Panc1 (cell line): ENCODE results near the gene ENOX2. TPM values are rescaled to one million over a fixed set of nuclear protein-coding genes. Genes with fewer than 3 reads are reported as not detected.

Experiments
- ATAC-seq: fragments of 200-7000 bp; cut with Tn5 transposase; 2 replicates; pipeline ENCODE4 v1.9.1; 2020; ENCODE audit warnings: mild to moderate bottlenecking, moderate library complexity
- BruUV-seq: library from RNA; stranded (reverse); fragments of 400-500 nt; replicated peaks from 2 replicates; lab custom pipeline; 2021; lab: Mats Ljungman, UMichigan
- CTCF ChIA-PET: fragments of 300-600 bp; sonication (Branson Sonifier 250); formaldehyde crosslinking; loops from one replicate; lab custom pipeline; 2022; ENCODE audit warnings: antibody characterized with exemption; lab: Charles Lee
- POLR2A ChIA-PET: fragments of 300-600 bp; sonication (Branson Sonifier 250); formaldehyde crosslinking; loops from one replicate; lab custom pipeline; 2022; ENCODE audit warnings: antibody characterized with exemption; lab: Charles Lee
- DNase-seq: peaks from one replicate; pipeline ENCODE4 v3.0.0-alpha.2; 2010; ENCODE audit warnings: low read depth, low spot score
- H3K27ac ChIP-seq: 2 replicates; pipeline ENCODE4 v1.5.1; 2011; ENCODE audit warnings: mild to moderate bottlenecking, low read length, inconsistent platforms
- H3K27me3 ChIP-seq: fragments of 200-500 bp; sonication (Bioruptor generic); 2 replicates; pipeline ENCODE4 v1.6.0; 2014; ENCODE audit warnings: low read length, inconsistent platforms; ENCODE audit not compliant: control insufficient read depth, insufficient read depth
- H3K36me3 ChIP-seq: fragments of 200-500 bp; sonication (Bioruptor generic); 2 replicates; pipeline ENCODE4 v1.5.1; 2014; ENCODE audit warnings: inconsistent platforms, mild to moderate bottlenecking, low read length, moderate library complexity; ENCODE audit not compliant: control insufficient read depth, insufficient read depth
- H3K4me1 ChIP-seq: 2 replicates; pipeline ENCODE4 v1.5.1; 2011; ENCODE audit warnings: inconsistent platforms, mild to moderate bottlenecking, low read length, moderate library complexity; ENCODE audit not compliant: control insufficient read depth, insufficient read depth
- H3K4me3 ChIP-seq, 2 experiments: 2 replicates each; pipeline ENCODE4 v1.5.1; 2011 to 2012; ENCODE audit warnings: low read depth in 2 of 2, low read length in 2 of 2, mild to moderate bottlenecking in 2 of 2, inconsistent platforms in 1 of 2, moderate library complexity in 1 of 2
- H3K9me3 ChIP-seq: fragments of 200-500 bp; sonication (Bioruptor generic); 2 replicates; pipeline ENCODE4 v1.5.1; 2014; ENCODE audit warnings: low read depth, mild to moderate bottlenecking, inconsistent platforms, low read length, moderate library complexity; ENCODE audit not compliant: control insufficient read depth, insufficient read depth
- POLR2AphosphoS5 ChIP-seq: IDR thresholded peaks from 2 replicates; pipeline ENCODE4 v1.6.1; 2012; ENCODE audit warnings: mild to moderate bottlenecking, low read depth, low read length, moderate library complexity
- SIN3A ChIP-seq: IDR thresholded peaks from 2 replicates; pipeline ENCODE4 v1.6.1; 2012; ENCODE audit warnings: low read depth, mild to moderate bottlenecking, low read length, moderate library complexity, borderline replicate concordance; ENCODE audit not compliant: insufficient read depth
- TCF7L2 ChIP-seq: IDR thresholded peaks from 2 replicates; pipeline ENCODE4 v1.6.1; 2011; ENCODE audit warnings: mild to moderate bottlenecking, low read depth, low read length, inconsistent platforms
- in situ Hi-C: cut with HindIII; loops from 2 replicates; pipeline ENCODE4 v1.10.0; 2016; ENCODE audit warnings: low sequenced_read_pairs, low pct_unique_long_range_greater_than_20kb
- intact Hi-C: fragments of 100-400 bp; cut with micrococcal nuclease; formaldehyde crosslinking; loops from one replicate; pipeline ENCODE4 v1.10.0; 2022; ENCODE audit not compliant: unreplicated experiment
- total RNA-seq: library from RNA; stranded (reverse); gene quantifications from one replicate; pipeline ENCODE4 v1.2.1, GENCODE V29; 2021; ENCODE audit not compliant: unreplicated experiment
- TF ChIP-seq, protein P1 (sequence below): fragments of 450-650 bp; IDR thresholded peaks from 2 replicates; pipeline ENCODE4 v1.5.1; 2017; ENCODE audit warnings: mild to moderate bottlenecking
- TF ChIP-seq, protein P2 (sequence below), 2 experiments: IDR thresholded peaks; 2 replicates each; pipeline ENCODE4 v1.6.1; 2011 to 2012; ENCODE audit warnings: low read depth in 2 of 2, control low read depth in 1 of 2, low read length in 1 of 2, mild to moderate bottlenecking in 1 of 2, moderate library complexity in 1 of 2; ENCODE audit not compliant: insufficient read depth in 1 of 2

Gene ENOX2
- total RNA-seq, 1 experiment from 2014 or later = 12.4 TPM

DNA sequence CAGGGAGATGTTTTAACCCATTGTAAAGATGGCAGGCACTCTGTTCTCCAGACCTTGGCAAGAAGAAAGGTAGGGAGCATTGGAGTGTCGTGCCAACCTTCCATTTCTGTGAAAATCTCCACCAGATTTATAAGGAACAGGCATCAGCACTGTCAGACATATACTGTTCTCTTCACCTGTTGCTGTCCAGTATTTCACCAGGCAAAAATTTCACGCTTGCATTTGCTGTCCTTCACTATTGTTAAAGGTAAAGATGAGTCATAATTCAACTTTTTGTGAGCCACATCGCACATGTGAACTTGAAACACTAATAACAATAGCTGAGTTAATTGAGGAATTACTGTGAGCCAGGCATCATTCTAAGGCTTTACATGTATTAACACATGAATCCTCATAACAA is 203.4 kb downstream of the ENOX2 start:
- no peak overlapping the region for H3K4me3 ChIP-seq
- TF ChIP-seq SIN3A (no peak), POLR2AphosphoS5 (no peak), TCF7L2 (no peak)
- TF ChIP-seq, protein P1, sequence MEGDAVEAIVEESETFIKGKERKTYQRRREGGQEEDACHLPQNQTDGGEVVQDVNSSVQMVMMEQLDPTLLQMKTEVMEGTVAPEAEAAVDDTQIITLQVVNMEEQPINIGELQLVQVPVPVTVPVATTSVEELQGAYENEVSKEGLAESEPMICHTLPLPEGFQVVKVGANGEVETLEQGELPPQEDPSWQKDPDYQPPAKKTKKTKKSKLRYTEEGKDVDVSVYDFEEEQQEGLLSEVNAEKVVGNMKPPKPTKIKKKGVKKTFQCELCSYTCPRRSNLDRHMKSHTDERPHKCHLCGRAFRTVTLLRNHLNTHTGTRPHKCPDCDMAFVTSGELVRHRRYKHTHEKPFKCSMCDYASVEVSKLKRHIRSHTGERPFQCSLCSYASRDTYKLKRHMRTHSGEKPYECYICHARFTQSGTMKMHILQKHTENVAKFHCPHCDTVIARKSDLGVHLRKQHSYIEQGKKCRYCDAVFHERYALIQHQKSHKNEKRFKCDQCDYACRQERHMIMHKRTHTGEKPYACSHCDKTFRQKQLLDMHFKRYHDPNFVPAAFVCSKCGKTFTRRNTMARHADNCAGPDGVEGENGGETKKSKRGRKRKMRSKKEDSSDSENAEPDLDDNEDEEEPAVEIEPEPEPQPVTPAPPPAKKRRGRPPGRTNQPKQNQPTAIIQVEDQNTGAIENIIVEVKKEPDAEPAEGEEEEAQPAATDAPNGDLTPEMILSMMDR = no peak
- TF ChIP-seq, protein P2, sequence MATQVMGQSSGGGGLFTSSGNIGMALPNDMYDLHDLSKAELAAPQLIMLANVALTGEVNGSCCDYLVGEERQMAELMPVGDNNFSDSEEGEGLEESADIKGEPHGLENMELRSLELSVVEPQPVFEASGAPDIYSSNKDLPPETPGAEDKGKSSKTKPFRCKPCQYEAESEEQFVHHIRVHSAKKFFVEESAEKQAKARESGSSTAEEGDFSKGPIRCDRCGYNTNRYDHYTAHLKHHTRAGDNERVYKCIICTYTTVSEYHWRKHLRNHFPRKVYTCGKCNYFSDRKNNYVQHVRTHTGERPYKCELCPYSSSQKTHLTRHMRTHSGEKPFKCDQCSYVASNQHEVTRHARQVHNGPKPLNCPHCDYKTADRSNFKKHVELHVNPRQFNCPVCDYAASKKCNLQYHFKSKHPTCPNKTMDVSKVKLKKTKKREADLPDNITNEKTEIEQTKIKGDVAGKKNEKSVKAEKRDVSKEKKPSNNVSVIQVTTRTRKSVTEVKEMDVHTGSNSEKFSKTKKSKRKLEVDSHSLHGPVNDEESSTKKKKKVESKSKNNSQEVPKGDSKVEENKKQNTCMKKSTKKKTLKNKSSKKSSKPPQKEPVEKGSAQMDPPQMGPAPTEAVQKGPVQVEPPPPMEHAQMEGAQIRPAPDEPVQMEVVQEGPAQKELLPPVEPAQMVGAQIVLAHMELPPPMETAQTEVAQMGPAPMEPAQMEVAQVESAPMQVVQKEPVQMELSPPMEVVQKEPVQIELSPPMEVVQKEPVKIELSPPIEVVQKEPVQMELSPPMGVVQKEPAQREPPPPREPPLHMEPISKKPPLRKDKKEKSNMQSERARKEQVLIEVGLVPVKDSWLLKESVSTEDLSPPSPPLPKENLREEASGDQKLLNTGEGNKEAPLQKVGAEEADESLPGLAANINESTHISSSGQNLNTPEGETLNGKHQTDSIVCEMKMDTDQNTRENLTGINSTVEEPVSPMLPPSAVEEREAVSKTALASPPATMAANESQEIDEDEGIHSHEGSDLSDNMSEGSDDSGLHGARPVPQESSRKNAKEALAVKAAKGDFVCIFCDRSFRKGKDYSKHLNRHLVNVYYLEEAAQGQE (IDR thresholded peaks at IDR 0.05; ENCODE audit: insufficient read depth in 1 of 2, low read depth in 2 of 2, low read length in 1 of 2) = no peak

DNA sequence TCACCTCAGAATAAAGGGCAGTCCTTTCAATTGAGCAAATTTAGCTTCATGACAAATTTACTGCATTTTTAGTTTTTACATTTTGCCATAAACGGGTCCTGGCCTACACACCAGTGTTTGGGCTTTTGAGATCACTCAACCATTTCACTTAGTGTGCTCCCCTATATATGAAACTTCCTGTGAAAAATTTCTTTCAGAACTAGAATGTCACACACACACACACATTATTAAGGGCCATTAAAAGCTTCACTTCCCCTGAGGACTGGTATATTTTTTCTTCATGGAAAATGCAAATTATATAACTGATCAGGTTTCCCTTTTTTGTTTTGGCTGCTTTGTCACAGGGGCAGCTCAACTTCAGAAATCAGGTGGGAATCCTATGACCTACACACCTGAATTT is 206.5 kb downstream of the ENOX2 start:
- in situ Hi-C loops = no loop called here
- H3K4me3 ChIP-seq = no peak overlapping the region
- H3K4me1 ChIP-seq = no peaks in the 10 kb centered on the region
- no peak for DNase-seq
- POLR2A ChIA-PET = no interaction called here
- TF ChIP-seq POLR2AphosphoS5 (no peak), SIN3A (no peak), TCF7L2 (no peak)
- TF ChIP-seq, protein P1 = no peak
- TF ChIP-seq, protein P2 (IDR thresholded peaks at IDR 0.05; ENCODE audit: insufficient read depth in 1 of 2, low read depth in 2 of 2, low read length in 1 of 2) = no peak
- intact Hi-C loops = no loop called here
- H3K9me3 ChIP-seq = no peaks in the 10 kb centered on the region
- H3K36me3 ChIP-seq = no peaks in the 10 kb centered on the region
- BruUV-seq = no TSS peak
- CTCF ChIA-PET = no interaction called here
- no peak overlapping the region for H3K27ac ChIP-seq
- ATAC-seq = no peak
- no peaks in the 10 kb centered on the region for H3K27me3 ChIP-seq

More for the DNA sequence above, 203.4 kb downstream of the ENOX2 start:
- ChIA-PET POLR2A (no interaction called here), CTCF (no interaction called here)
- H3K36me3 ChIP-seq = no peaks in the 10 kb centered on the region
- no peaks in the 10 kb centered on the region for H3K4me1 ChIP-seq
- BruUV-seq = no TSS peak
- no peak for DNase-seq
- no peaks in the 10 kb centered on the region for H3K9me3 ChIP-seq
- no peak for ATAC-seq
- H3K27me3 ChIP-seq = no peaks in the 10 kb centered on the region
- in situ Hi-C loops = no loop called here
- H3K27ac ChIP-seq = no peak overlapping the region
- intact Hi-C loops = no loop called here
